Gastrocnemius medialis (tissue), 4 donors: ENCODE results near the gene PLXNA3. TPM values are rescaled to one million over a fixed set of nuclear protein-coding genes. Genes with fewer than 3 reads are reported as not detected.
A peak's percentile ranks its signal among the peaks of the same experiment; 100 is the strongest.

Source experiments
- ATAC-seq, 2 donors: fragments of 150-250 bp; one replicate each; pipeline ENCODE4 v1.9.1; 2016
- DNase-seq, 2 donors: peaks; one replicate each; pipeline ENCODE4 v3.0.0-alpha.2; 2019
- H3K27ac ChIP-seq, 4 donors: fragments of 200-600 bp; sonication (generic); 1 replicate in 1 of 4; 2 replicates in 3 of 4; pipeline ENCODE4 v1.5.1; 2016 to 2018; ENCODE audit warnings: mild to moderate bottlenecking in 2 of 4, moderate library complexity in 1 of 4
- H3K27me3 ChIP-seq, 3 donors: fragments of 200-600 bp; sonication (generic) in 2 of 3; 1 replicate in 1 of 3; 2 replicates in 2 of 3; pipeline versions ENCODE4 v1.5.1 to v1.6.0; 2016 to 2019; ENCODE audit warnings: mild to moderate bottlenecking in 1 of 3, moderate library complexity in 1 of 3
- H3K36me3 ChIP-seq, 2 donors: fragments of 200-600 bp; sonication (generic) in 1 of 2; one replicate each; pipeline ENCODE4 v1.5.1; 2017 to 2018
- H3K4me1 ChIP-seq, 2 donors: fragments of 200-600 bp; sonication (generic) in 1 of 2; one replicate each; pipeline ENCODE4 v1.5.1; 2016 to 2017; ENCODE audit warnings: mild to moderate bottlenecking in 2 of 2
- H3K4me3 ChIP-seq, 4 donors: fragments of 200-600 bp; sonication (generic) in 3 of 4; 1 replicate in 1 of 4; 2 replicates in 3 of 4; pipeline ENCODE4 v1.5.1; 2016 to 2019; ENCODE audit warnings: mild to moderate bottlenecking in 2 of 4
- H3K9me3 ChIP-seq, 3 donors: fragments of 200-600 bp; sonication (generic) in 2 of 3; 1 replicate in 1 of 3; 2 replicates in 2 of 3; pipeline ENCODE4 v1.5.1; 2016 to 2019
- POLR2A ChIP-seq, 2 donors: fragments of 450-650 bp; IDR thresholded peaks; one replicate each; pipeline ENCODE4 v1.6.1; 2017; ENCODE audit warnings: antibody characterized with exemption in 2 of 2, mild to moderate bottlenecking in 2 of 2, moderate library complexity in 2 of 2
- in situ Hi-C, 4 donors: fragments of 200-750 bp; cut with MboI; loops; one replicate each; pipeline versions ENCODE4 v1.15.0 to v1.8.0; 2017; ENCODE audit warnings: low sequenced_read_pairs in 4 of 4
- intact Hi-C: fragments of 100-400 bp; cut with DNase I; formaldehyde crosslinking; loops from one replicate; pipeline ENCODE4 v1.15.1; 2023; ENCODE audit warnings: low total_unique reads
- total RNA-seq, 4 donors: library from RNA; depleted of rRNA; stranded (reverse); fragments of >200 nt; gene quantifications; one replicate each; pipeline versions ENCODE4 v1.1.0 to v1.2.3, GENCODE V29; 2016
- TF ChIP-seq, protein P1 (sequence below), 5 experiments: fragments of 450-650 bp in 3 of 5; fragments of 200-600 bp in 2 of 5; sonication (generic) in 2 of 5; IDR thresholded peaks in 4 of 5; conservative IDR thresholded peaks in 1 of 5; 1 replicate in 4 of 5; 2 replicates in 1 of 5; pipeline ENCODE4 v1.5.1; 2016 to 2019; ENCODE audit warnings: antibody characterized with exemption in 5 of 5, mild to moderate bottlenecking in 3 of 5, moderate library complexity in 3 of 5

Gene PLXNA3
- total RNA-seq, 4 donors from 2014 or later, result 1.2 to 10.7 (median 2.8) TPM

DNA sequence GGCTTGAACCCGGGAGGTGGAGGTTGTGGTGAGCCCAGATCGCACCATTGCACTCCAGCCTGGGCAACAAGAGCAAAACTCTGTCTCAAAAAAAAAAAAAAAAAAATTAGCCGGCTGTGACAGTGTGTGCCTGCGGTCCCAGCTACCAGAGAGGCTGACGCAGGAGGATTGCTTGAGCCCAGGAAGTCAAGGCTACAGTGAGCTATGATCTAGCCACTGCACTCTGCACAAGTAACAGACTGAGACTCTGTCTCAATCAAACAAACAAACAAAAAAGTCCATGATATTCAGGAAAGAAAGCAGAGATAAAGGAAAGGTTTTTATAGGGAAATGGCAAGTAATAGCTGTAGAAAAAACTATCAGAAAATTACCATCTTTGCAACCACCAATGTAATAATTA lies 23.1 kb downstream of the PLXNA3 start:
- H3K9me3 ChIP-seq, result no peaks in the 10 kb centered on the region
- no peaks in the 10 kb centered on the region for H3K27me3 ChIP-seq
- no peaks in the 10 kb centered on the region for H3K36me3 ChIP-seq
- no peak overlapping the region for H3K4me3 ChIP-seq
- intact Hi-C loops, result no loop called here
- DNase-seq, result no peak
- no peak for ATAC-seq
- H3K27ac ChIP-seq, result peak overlapping the region in 1 of 4 donors; percentile 57
- H3K4me1 ChIP-seq, result peaks cover 17 to 27% of the 10 kb centered on the region in 2 donors
- in situ Hi-C loops, result no loop called here
- TF ChIP-seq POLR2A (IDR thresholded peaks at IDR 0.05), result no peak
- TF ChIP-seq, protein P1, sequence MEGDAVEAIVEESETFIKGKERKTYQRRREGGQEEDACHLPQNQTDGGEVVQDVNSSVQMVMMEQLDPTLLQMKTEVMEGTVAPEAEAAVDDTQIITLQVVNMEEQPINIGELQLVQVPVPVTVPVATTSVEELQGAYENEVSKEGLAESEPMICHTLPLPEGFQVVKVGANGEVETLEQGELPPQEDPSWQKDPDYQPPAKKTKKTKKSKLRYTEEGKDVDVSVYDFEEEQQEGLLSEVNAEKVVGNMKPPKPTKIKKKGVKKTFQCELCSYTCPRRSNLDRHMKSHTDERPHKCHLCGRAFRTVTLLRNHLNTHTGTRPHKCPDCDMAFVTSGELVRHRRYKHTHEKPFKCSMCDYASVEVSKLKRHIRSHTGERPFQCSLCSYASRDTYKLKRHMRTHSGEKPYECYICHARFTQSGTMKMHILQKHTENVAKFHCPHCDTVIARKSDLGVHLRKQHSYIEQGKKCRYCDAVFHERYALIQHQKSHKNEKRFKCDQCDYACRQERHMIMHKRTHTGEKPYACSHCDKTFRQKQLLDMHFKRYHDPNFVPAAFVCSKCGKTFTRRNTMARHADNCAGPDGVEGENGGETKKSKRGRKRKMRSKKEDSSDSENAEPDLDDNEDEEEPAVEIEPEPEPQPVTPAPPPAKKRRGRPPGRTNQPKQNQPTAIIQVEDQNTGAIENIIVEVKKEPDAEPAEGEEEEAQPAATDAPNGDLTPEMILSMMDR (IDR thresholded peaks at IDR 0.05 in 4 of 5, conservative IDR thresholded peaks at IDR 0.05 in 1 of 5), result no peak

DNA sequence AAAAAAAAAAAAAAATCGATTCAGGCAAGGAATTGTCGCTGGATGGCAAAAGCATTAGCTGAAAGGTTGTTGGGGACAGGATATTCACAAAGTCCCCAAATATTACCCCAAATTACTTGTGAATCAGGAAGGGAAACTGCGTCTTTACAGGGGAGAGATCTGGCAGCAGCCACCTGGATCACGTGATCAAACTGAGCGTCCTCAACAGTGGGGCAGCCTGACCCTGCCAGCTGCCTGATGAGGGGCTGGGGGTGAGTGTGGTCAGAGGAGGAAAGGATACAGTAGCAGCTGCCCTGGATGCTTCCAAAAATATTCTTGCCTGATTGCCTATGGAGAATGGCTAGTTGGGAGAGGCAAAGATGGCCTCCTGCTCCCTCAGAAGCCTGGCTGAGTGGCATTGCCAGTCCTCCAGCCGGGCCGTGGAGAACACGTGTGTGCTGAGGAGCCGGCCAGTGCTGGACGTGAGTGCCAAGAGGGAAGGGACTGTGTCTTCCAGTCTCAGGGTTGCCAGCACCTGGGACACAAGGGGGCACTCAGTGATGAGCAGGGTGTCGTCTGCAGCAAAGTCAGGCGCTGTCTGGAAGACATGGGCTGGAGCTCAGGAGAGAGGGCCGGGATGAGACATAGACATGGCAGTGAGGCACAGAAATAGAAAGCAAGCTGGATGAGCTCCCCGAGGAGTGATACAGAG lies 24.0 kb downstream of the PLXNA3 start:
- DNase-seq, result no peak
- in situ Hi-C loops, result no loop called here

DNA sequence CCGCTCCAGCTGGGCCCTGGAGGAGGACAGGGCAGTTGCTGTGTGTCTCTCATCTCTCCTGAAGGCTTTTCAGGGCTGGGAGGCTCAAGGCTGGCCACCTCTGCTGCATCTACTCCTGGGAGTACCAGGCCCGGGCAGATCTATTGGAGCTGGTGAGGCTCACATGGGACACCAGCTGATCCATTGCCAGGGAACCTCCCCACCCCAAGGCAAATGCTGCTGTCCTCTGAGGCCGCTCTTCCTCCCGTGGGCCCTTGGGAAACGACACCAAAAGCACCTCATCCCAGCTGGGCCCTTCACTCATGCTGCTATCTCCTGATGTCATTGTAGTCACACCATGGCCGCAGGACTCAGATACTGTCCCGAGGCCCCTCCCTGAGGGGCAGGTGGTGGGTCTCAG lies 24.7 kb downstream of the PLXNA3 start:
- DNase-seq (no peak), ATAC-seq (no peak)
- H3K9me3 ChIP-seq, result no peaks in the 10 kb centered on the region
- no peaks in the 10 kb centered on the region for H3K36me3 ChIP-seq
- in situ Hi-C loops, result no loop called here
- no peaks in the 10 kb centered on the region for H3K27me3 ChIP-seq
- H3K4me1 ChIP-seq, result peaks cover 17 to 32% of the 10 kb centered on the region in 2 donors
- intact Hi-C loops, result no loop called here
- TF ChIP-seq, protein P1 (IDR thresholded peaks at IDR 0.05 in 4 of 5, conservative IDR thresholded peaks at IDR 0.05 in 1 of 5), result no peak
- TF ChIP-seq POLR2A (IDR thresholded peaks at IDR 0.05), result no peak
- no peak overlapping the region for H3K4me3 ChIP-seq
- H3K27ac ChIP-seq, result peak overlapping the region in 3 of 4 donors; percentile 50 to 91 (median 57)

More for the DNA sequence above, 24.0 kb downstream of the PLXNA3 start:
- intact Hi-C loops, result no loop called here
- Histone ChIP-seq H3K4me3 (no peak overlapping the region), H3K9me3 (no peaks in the 10 kb centered on the region), H3K4me1 (peaks cover 17 to 31% of the 10 kb centered on the region in 2 donors), H3K27me3 (no peaks in the 10 kb centered on the region), H3K27ac (peak overlapping the region in 3 of 4 donors; percentile 50 to 91 (median 57)), H3K36me3 (no peaks in the 10 kb centered on the region)
- no peak for TF ChIP-seq POLR2A (IDR thresholded peaks at IDR 0.05)
- TF ChIP-seq, protein P1 (IDR thresholded peaks at IDR 0.05 in 4 of 5, conservative IDR thresholded peaks at IDR 0.05 in 1 of 5), result no peak
- ATAC-seq, result no peak

DNA sequence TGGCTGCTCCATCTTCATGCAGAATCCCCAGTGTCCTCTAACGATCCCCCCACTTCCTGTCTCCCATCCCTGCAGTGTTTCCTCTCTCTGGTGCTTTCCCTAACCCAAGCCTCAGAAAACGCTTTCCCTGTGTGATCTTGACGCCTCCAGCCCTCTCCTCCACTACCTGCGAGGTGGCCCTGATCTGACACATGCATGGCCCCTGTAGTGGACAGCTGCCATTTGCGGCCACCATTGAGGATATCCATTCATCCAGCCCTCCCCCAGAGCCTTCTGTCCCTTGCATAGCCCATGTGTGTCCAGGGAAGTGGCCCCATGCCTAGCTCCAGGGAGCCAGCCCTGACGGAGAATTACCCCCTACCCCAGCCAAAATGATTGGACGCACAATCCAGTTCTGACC lies 25.2 kb downstream of the PLXNA3 start:
- no peaks in the 10 kb centered on the region for H3K9me3 ChIP-seq
- intact Hi-C loops, result no loop called here
- H3K4me1 ChIP-seq, result peaks cover 17 to 28% of the 10 kb centered on the region in 2 donors
- no peaks in the 10 kb centered on the region for H3K36me3 ChIP-seq
- no peaks in the 10 kb centered on the region for H3K27me3 ChIP-seq
- no peak for ATAC-seq
- peak overlapping the region in 3 of 4 donors; percentile 81 to 91 (median 88) for H3K27ac ChIP-seq
- TF ChIP-seq POLR2A (IDR thresholded peaks at IDR 0.05), result no peak
- TF ChIP-seq, protein P1 (IDR thresholded peaks at IDR 0.05 in 4 of 5, conservative IDR thresholded peaks at IDR 0.05 in 1 of 5), result no peak
- in situ Hi-C loops, result no loop called here
- no peak overlapping the region for H3K4me3 ChIP-seq
- no peak for DNase-seq
